H1 (cell line): ENCODE results near the gene SESN3. TPM values are rescaled to one million over a fixed set of nuclear protein-coding genes. Genes with fewer than 3 reads are reported as not detected.

ENCODE experiments used
- CTCF ChIA-PET: fragments of 300-600 bp; sonication (Branson Sonifier 250); formaldehyde crosslinking; loops from one replicate; lab custom pipeline; 2021; ENCODE audit not compliant: partially characterized antibody; lab: Charles Lee
- POLR2A ChIA-PET: fragments of 300-600 bp; sonication (Branson Sonifier 250); formaldehyde crosslinking; loops from one replicate; lab custom pipeline; 2021; ENCODE audit warnings: inconsistent platforms; ENCODE audit not compliant: partially characterized antibody; lab: Charles Lee
- DNase-seq, 2 experiments: peaks; one replicate each; pipeline versions ENCODE4 v3.0.0 to v3.0.0-alpha.2; 2010 to 2022; ENCODE audit warnings: low spot score in 2 of 2, low read depth in 1 of 2, mixed read lengths in 1 of 2
- FAIRE-seq: peaks from 2 replicates; lab custom pipeline; 2011; peaks lifted over from hg19 to GRCh38; lab: Jason Lieb, UNC
- H2AFZ ChIP-seq: 2 replicates; pipeline ENCODE4 v1.8.1; 2012; ENCODE audit warnings: low read length, inconsistent platforms
- H2AK5ac ChIP-seq: 2 replicates; pipeline ENCODE4 v1.6.1; 2013; ENCODE audit warnings: low read depth, low read length
- H2BK120ac ChIP-seq: replicated peaks from 2 replicates; pipeline ENCODE3; 2013; ENCODE audit warnings: low read depth, low read length, inconsistent platforms
- H2BK12ac ChIP-seq: 2 replicates; pipeline ENCODE4 v1.6.1; 2013; ENCODE audit warnings: low read depth, low read length
- H2BK15ac ChIP-seq: 2 replicates; pipeline ENCODE4 v1.6.1; 2013; ENCODE audit warnings: low read length
- H2BK20ac ChIP-seq: 2 replicates; pipeline ENCODE4 v1.6.1; 2013; ENCODE audit warnings: low read length
- H2BK5ac ChIP-seq: 2 replicates; pipeline ENCODE4 v1.6.1; 2013; ENCODE audit warnings: low read depth, low read length
- H3K14ac ChIP-seq: 2 replicates; pipeline ENCODE4 v1.6.1; 2013; ENCODE audit warnings: inconsistent platforms; ENCODE audit not compliant: insufficient read length
- H3K18ac ChIP-seq: 2 replicates; pipeline ENCODE4 v1.6.1; 2013; ENCODE audit warnings: low read length; ENCODE audit errors: extremely low read depth
- H3K23ac ChIP-seq: 2 replicates; pipeline ENCODE4 v1.6.1; 2013; ENCODE audit warnings: inconsistent platforms; ENCODE audit not compliant: insufficient read length
- H3K23me2 ChIP-seq: 2 replicates; pipeline ENCODE4 v1.6.1; 2013; ENCODE audit warnings: low read depth, low read length
- H3K27ac ChIP-seq: 2 replicates; pipeline ENCODE4 v1.6.1; 2011; ENCODE audit warnings: low read depth, low read length, inconsistent platforms
- H3K27me3 ChIP-seq, 4 experiments: replicated peaks in 1 of 4; 1 replicate in 1 of 4; 2 replicates in 3 of 4; pipeline versions ENCODE4 v1.6.1 to v1.8.1; 2011 to 2013; ENCODE audit warnings: low read length in 3 of 4, mild to moderate bottlenecking in 3 of 4, inconsistent platforms in 2 of 4, mixed read lengths in 2 of 4, moderate library complexity in 1 of 4; ENCODE audit not compliant: control insufficient read depth in 3 of 4, insufficient read depth in 3 of 4; ENCODE audit errors: extremely low read depth in 1 of 4
- H3K36me3 ChIP-seq, 4 experiments: 2 replicates each; pipeline versions ENCODE4 v1.6.1 to v1.8.1; 2011 to 2013; ENCODE audit warnings: mild to moderate bottlenecking in 4 of 4, low read length in 3 of 4, moderate library complexity in 2 of 4, control low read depth in 1 of 4, inconsistent platforms in 1 of 4; ENCODE audit not compliant: insufficient read depth in 4 of 4, control insufficient read depth in 2 of 4
- H3K4ac ChIP-seq: replicated peaks from 2 replicates; pipeline ENCODE3; 2013; ENCODE audit warnings: low read length, low read depth, mixed read lengths, inconsistent platforms; ENCODE audit not compliant: insufficient read length
- H3K4me1 ChIP-seq, 4 experiments: replicated peaks in 1 of 4; 1 replicate in 1 of 4; 2 replicates in 3 of 4; pipeline versions ENCODE4 v1.6.1 to v1.8.1; 2011 to 2013; ENCODE audit warnings: low read length in 3 of 4, inconsistent platforms in 2 of 4, mixed read lengths in 1 of 4; ENCODE audit not compliant: insufficient read depth in 4 of 4, control insufficient read depth in 3 of 4
- H3K4me2 ChIP-seq, 2 experiments: 2 replicates each; pipeline versions ENCODE4 v1.6.1 to v1.8.1; 2011 to 2013; ENCODE audit warnings: low read depth in 2 of 2, low read length in 2 of 2, control low read depth in 1 of 2, inconsistent platforms in 1 of 2, mild to moderate bottlenecking in 1 of 2; ENCODE audit not compliant: insufficient read depth in 1 of 2
- H3K4me3 ChIP-seq, 4 experiments: fragments of 200-600, 300-600 bp in 1 of 4; sonication (generic), shearing (Covaris generic), sonication (Bioruptor Twin) in 1 of 4; 2 replicates each; pipeline versions ENCODE4 v1.5.1 to v1.8.1; 2011 to 2016; ENCODE audit warnings: low read length in 4 of 4, low read depth in 3 of 4, control low read depth in 2 of 4, inconsistent platforms in 2 of 4, mild to moderate bottlenecking in 2 of 4, mixed read lengths in 1 of 4, moderate library complexity in 1 of 4; ENCODE audit not compliant: insufficient read depth in 2 of 4; ENCODE audit errors: extremely low read depth in 1 of 4
- H3K56ac ChIP-seq: replicated peaks from 2 replicates; pipeline ENCODE3; 2013; ENCODE audit warnings: low read depth, mild to moderate bottlenecking, mixed read lengths, low read length, inconsistent platforms; ENCODE audit not compliant: insufficient read length
- H3K79me1 ChIP-seq: 2 replicates; pipeline ENCODE4 v1.6.1; 2013; ENCODE audit warnings: low read depth, low read length, control low read depth
- H3K79me2 ChIP-seq, 2 experiments: 2 replicates each; pipeline versions ENCODE4 v1.6.1 to v1.8.1; 2012 to 2013; ENCODE audit warnings: low read length in 2 of 2, mild to moderate bottlenecking in 2 of 2, inconsistent platforms in 1 of 2; ENCODE audit not compliant: insufficient read depth in 2 of 2, control insufficient read depth in 1 of 2
- H3K9ac ChIP-seq, 4 experiments: replicated peaks in 1 of 4; 1 replicate in 1 of 4; 2 replicates in 3 of 4; pipeline versions ENCODE4 v1.6.1 to v1.8.1; 2011 to 2013; ENCODE audit warnings: low read depth in 3 of 4, low read length in 3 of 4, control low read depth in 2 of 4, mild to moderate bottlenecking in 2 of 4, moderate library complexity in 2 of 4, inconsistent platforms in 1 of 4; ENCODE audit errors: extremely low read depth in 1 of 4
- H3K9me3 ChIP-seq, 2 experiments: 2 replicates each; pipeline versions ENCODE4 v1.6.1 to v1.8.1; 2012 to 2013; ENCODE audit warnings: mild to moderate bottlenecking in 2 of 2, moderate library complexity in 2 of 2, control low read depth in 1 of 2, inconsistent platforms in 1 of 2, low read depth in 1 of 2, low read length in 1 of 2, mixed read lengths in 1 of 2; ENCODE audit not compliant: insufficient read depth in 2 of 2
- H4K20me1 ChIP-seq, 2 experiments: replicated peaks in 1 of 2; 2 replicates each; pipeline versions ENCODE3 to v1.8.1; 2011 to 2013; ENCODE audit warnings: inconsistent platforms in 2 of 2, low read length in 2 of 2, mild to moderate bottlenecking in 1 of 2; ENCODE audit not compliant: insufficient read depth in 2 of 2, control insufficient read depth in 1 of 2
- H4K5ac ChIP-seq: 2 replicates; pipeline ENCODE4 v1.6.1; 2013; ENCODE audit warnings: low read length, low read depth, mixed read lengths, inconsistent platforms; ENCODE audit not compliant: insufficient read length
- H4K8ac ChIP-seq: 2 replicates; pipeline ENCODE4 v1.8.0; 2013; ENCODE audit warnings: mild to moderate bottlenecking, moderate library complexity, low read length, inconsistent platforms; ENCODE audit not compliant: insufficient read depth; ENCODE audit errors: extremely low read depth
- H4K91ac ChIP-seq: replicated peaks from 2 replicates; pipeline ENCODE3; 2013; ENCODE audit warnings: low read length, mixed read lengths, inconsistent platforms; ENCODE audit not compliant: insufficient read length
- E2F6 ChIP-seq: IDR thresholded peaks from 2 replicates; pipeline ENCODE4 v1.6.1; 2012; ENCODE audit warnings: inconsistent platforms
- PHF8 ChIP-seq: fragments of 200-600 bp; sonication (generic); conservative IDR thresholded peaks from 2 replicates; pipeline ENCODE4 v1.7.1; 2012; ENCODE audit warnings: low read depth, mild to moderate bottlenecking, inconsistent platforms, low read length, moderate library complexity
- POLR2A ChIP-seq, 2 experiments: IDR thresholded peaks; 1 replicate in 1 of 2; 2 replicates in 1 of 2; pipeline ENCODE4 v1.6.1; 2011; ENCODE audit warnings: low read depth in 2 of 2, low read length in 2 of 2, mild to moderate bottlenecking in 2 of 2; ENCODE audit errors: control extremely low read depth in 1 of 2
- POLR2AphosphoS5 ChIP-seq: IDR thresholded peaks from 2 replicates; pipeline ENCODE4 v1.6.1; 2011; ENCODE audit warnings: low read depth, low read length
- USF2 ChIP-seq: IDR thresholded peaks from 2 replicates; pipeline ENCODE4 v1.6.1; 2011; ENCODE audit warnings: low read length, improper control_type of control experiment
- WGBS, 2 experiments: shearing (Covaris generic) in 1 of 2; methylation state at CpG; one replicate each; pipeline versions ENCODE4 v1.1.6 to v1.1.7; 2013 to 2015; ENCODE audit warnings: low lambda C conversion rate in 2 of 2, mixed read lengths in 2 of 2, inconsistent platforms in 1 of 2, low coverage in 1 of 2, missing lambda C conversion rate in 1 of 2; ENCODE audit not compliant: insufficient replicate concordance in 2 of 2, insufficient coverage in 1 of 2, insufficient read length in 1 of 2; ENCODE audit errors: extremely low coverage in 1 of 2, missing lambda C conversion rate in 1 of 2; 5-methylcytosine and 5-hydroxymethylcytosine counted together
- long read RNA-seq, 2 experiments: library from RNA in 1 of 2; library from capped mRNA in 1 of 2; stranded (forward); transcript quantifications; one replicate each; pipeline ENCODE4 v2.0.0, GENCODE V29; 2021; ENCODE audit warnings: inconsistent platforms in 1 of 2
- polyA minus RNA-seq, 3 experiments: library from RNA; depleted of rRNA, polyadenylated mRNA; stranded (reverse); fragments of >200 nt; gene quantifications; 1 replicate in 2 of 3; 2 replicates in 1 of 3; pipeline ENCODE4 v1.2.3, GENCODE V29; 2011
- polyA plus RNA-seq, 7 experiments: library from polyadenylated mRNA; depleted of rRNA in 3 of 7; stranded (reverse) in 5 of 7; unstranded in 2 of 7; fragments of >200 nt in 5 of 7; fragments of 200-250 nt in 2 of 7; gene quantifications; 1 replicate in 5 of 7; 2 replicates in 1 of 7; 4 replicates in 1 of 7; pipeline versions ENCODE4 v1.2.1 to v1.2.3, GENCODE V29; 2011 to 2013; ENCODE audit warnings: missing spikeins in 2 of 7, mixed read lengths in 2 of 7
- total RNA-seq: library from RNA; stranded (reverse); fragmentation: NEBNext Ultra II Directional; extraction: Animal tissue kit (Norgen Biotek cat#: 25700); gene quantifications from 2 replicates; pipeline ENCODE4 v1.2.1, GENCODE V29; 2021

Gene SESN3
- total RNA-seq (29.8 and 31.1 TPM in 2 replicates), polyA plus RNA-seq (2011; rRNA removed) (6.9 and 10.2 TPM in 2 replicates), polyA minus RNA-seq (2011; rRNA and poly(A)+ RNA removed) (54.6 and 58.0 TPM in 2 replicates)
- 12.1 TPM for polyA plus RNA-seq (2011; cell fraction: cytosol; rRNA removed)
- polyA plus RNA-seq (2011; cell fraction: nucleus; rRNA removed) = 5.9 TPM
- 4.8 to 9.8 TPM (median 6.0 TPM) in 4 replicates for polyA plus RNA-seq (2012, experiment 1 of 2)
- polyA plus RNA-seq (2012, experiment 2 of 2) = 0.63 TPM
- 5.9 TPM for polyA plus RNA-seq (2013, experiment 1 of 2)
- 5.3 TPM for polyA plus RNA-seq (2013, experiment 2 of 2)
- 32.7 TPM for polyA minus RNA-seq (2011; cell fraction: cytosol; rRNA and poly(A)+ RNA removed)
- 59.5 TPM for polyA minus RNA-seq (2011; cell fraction: nucleus; rRNA and poly(A)+ RNA removed)
- long read RNA-seq, experiment 1, full-length matches to known transcripts = 2 of 25 reads
- long read RNA-seq, experiment 1, partial matches to known transcripts = 1 of 25 reads
- long read RNA-seq, experiment 1, other reads (novel, unspliced or antisense) = 22 of 25 reads
- long read RNA-seq, experiment 2 = 0 reads

- Histone ChIP-seq H3K4ac (peak within 1 kb of the TSS; percentile 36), H2BK15ac (no peak within 1 kb of the TSS), H3K23me2 (peaks cover 12% of the 10 kb centered on the region), H2BK120ac (peak within 1 kb of the TSS; percentile 38), H3K14ac (no peak within 1 kb of the TSS), H3K4me2 (peak within 1 kb of the TSS; percentile 88 to 98), H3K27ac (peak within 1 kb of the TSS; percentile 38; the same call in 1 of the 2 replicates), H3K23ac (no peak within 1 kb of the TSS), H3K18ac (peak within 1 kb of the TSS; percentile 42), H4K5ac (peak within 1 kb of the TSS; percentile 53), H4K91ac (peak within 1 kb of the TSS; percentile 56), H3K79me2 (peaks cover 0 to 42% of the 10 kb centered on the region in 2 experiments; a peak in 3 of 4 replicates), H3K4me3 (peak within 1 kb of the TSS; percentile 92 to 97 (median 94)), H3K4me1 (peaks cover 0 to 13% (median 4%) of the 10 kb centered on the region in 4 experiments; a peak in 3 of 7 replicates), H3K9me3 (no peaks in the 10 kb centered on the region), H2BK12ac (peak within 1 kb of the TSS; percentile 23), H3K79me1 (no peaks in the 10 kb centered on the region), H4K8ac (peak within 1 kb of the TSS; percentile 90; the same call in 1 of the 2 replicates), H3K36me3 (no peaks in the 10 kb centered on the region), H2BK20ac (peak within 1 kb of the TSS; percentile 9), H3K27me3 (peaks cover 0 to 4% (median 0%) of the 10 kb centered on the region in 4 experiments; a peak in 3 of 7 replicates), H2AFZ (peak within 1 kb of the TSS; percentile 63; the same call in 1 of the 2 replicates), H2AK5ac (no peak within 1 kb of the TSS), H3K56ac (peak within 1 kb of the TSS; percentile 47), H3K9ac (peak within 1 kb of the TSS; percentile 46 to 82 (median 62); a peak in 6 of 7 replicates), H2BK5ac (no peak within 1 kb of the TSS), H4K20me1 (no peaks in the 10 kb centered on the region)
- FAIRE-seq = peak; percentile 99
- WGBS, 2 experiments = 4% methylated on average over 19 of the region's 40 CpGs; no CpG with 5 or more reads in 1 of the 2 experiments
- ChIA-PET POLR2A (interaction anchor here (0.6 to 1.9 kb wide), 8 partner anchors 7 to 133 kb away, joined by 3 to 8 read pairs (median 3); no protein-coding TSS in a partner anchor), CTCF (interaction anchor here (0.6 to 1.6 kb wide), 9 partner anchors 14 to 162 kb away, joined by 3 to 7 read pairs (median 3); no protein-coding TSS in a partner anchor)
- peak; percentile 97 to 98 for DNase-seq
- TF ChIP-seq E2F6 = no peak
- no peak for TF ChIP-seq PHF8
- TF ChIP-seq POLR2A (IDR thresholded peaks at IDR 0.05; ENCODE audit: control extremely low read depth in 1 of 2, low read depth in 2 of 2, low read length in 2 of 2) = peak in 1 of 2 experiments; percentile 72; a peak in 2 of 3 replicates
- peak; percentile 55 for TF ChIP-seq POLR2AphosphoS5
- TF ChIP-seq USF2 = no peak
Observed at GRCh38 chr11:95231127-95231880, at the start of gene SESN3. Gene SESN3, minus strand, starts transcription at chr11:95231202. Its CDS starts 342 bp downstream, at chr11:95230860.
